Esophagus squamous epithelium (tissue), 4 donors: ENCODE results near the gene EGR2.

ENCODE experiments used
- POLR2A ChIP-seq, 4 donors: fragments of 450-650 bp; IDR thresholded peaks; one replicate each; pipeline ENCODE4 v1.6.1; 2017; ENCODE audit warnings: antibody characterized with exemption in 4 of 4, mild to moderate bottlenecking in 4 of 4, moderate library complexity in 3 of 4
- TF ChIP-seq, protein P1 (sequence below), 6 experiments: fragments of 450-650 bp in 4 of 6; fragments of 200-600 bp in 2 of 6; sonication (generic) in 2 of 6; IDR thresholded peaks; one replicate each; pipeline ENCODE4 v1.5.1; 2016 to 2019; ENCODE audit warnings: antibody characterized with exemption in 6 of 6, mild to moderate bottlenecking in 4 of 6, moderate library complexity in 4 of 6

- TF ChIP-seq, protein P1, sequence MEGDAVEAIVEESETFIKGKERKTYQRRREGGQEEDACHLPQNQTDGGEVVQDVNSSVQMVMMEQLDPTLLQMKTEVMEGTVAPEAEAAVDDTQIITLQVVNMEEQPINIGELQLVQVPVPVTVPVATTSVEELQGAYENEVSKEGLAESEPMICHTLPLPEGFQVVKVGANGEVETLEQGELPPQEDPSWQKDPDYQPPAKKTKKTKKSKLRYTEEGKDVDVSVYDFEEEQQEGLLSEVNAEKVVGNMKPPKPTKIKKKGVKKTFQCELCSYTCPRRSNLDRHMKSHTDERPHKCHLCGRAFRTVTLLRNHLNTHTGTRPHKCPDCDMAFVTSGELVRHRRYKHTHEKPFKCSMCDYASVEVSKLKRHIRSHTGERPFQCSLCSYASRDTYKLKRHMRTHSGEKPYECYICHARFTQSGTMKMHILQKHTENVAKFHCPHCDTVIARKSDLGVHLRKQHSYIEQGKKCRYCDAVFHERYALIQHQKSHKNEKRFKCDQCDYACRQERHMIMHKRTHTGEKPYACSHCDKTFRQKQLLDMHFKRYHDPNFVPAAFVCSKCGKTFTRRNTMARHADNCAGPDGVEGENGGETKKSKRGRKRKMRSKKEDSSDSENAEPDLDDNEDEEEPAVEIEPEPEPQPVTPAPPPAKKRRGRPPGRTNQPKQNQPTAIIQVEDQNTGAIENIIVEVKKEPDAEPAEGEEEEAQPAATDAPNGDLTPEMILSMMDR (IDR thresholded peaks at IDR 0.05), result no peak
- no peak for TF ChIP-seq POLR2A (IDR thresholded peaks at IDR 0.05)
Measured at GRCh38 chr10:62769574-62770242, 46.5 kb downstream of the EGR2 start.
